GM18508 (cell line): ENCODE results near the gene CSH2.
"Not testable (repeated sequence)": the region's sequence is repeated elsewhere in the genome, so short reads cannot be mapped to it uniquely, and the experiment has no call there.

ENCODE experiments used
- ATAC-seq: cut with Tn5 transposase; IDR thresholded peaks from one replicate; pipeline ENCODE4 v1.9.1; 2021; ENCODE audit warnings: moderate number of reproducible peaks; ENCODE audit not compliant: insufficient read depth, unreplicated experiment

Gene CSH2

GRCh38 chr17:63898899-63899798 lies 25.7 kb upstream of the CSH2 start:
- ATAC-seq, result not testable (repeated sequence)

- ATAC-seq, result not testable (repeated sequence)
These were observed 23.3 kb upstream of the CSH2 start, which contains the start of gene CSH1 for GRCh38 chr17:63896524-63897354. CSH1 (minus strand) TSS chr17:63896574; CDS start chr17:63896511, 63 bp downstream.

GRCh38 chr17:63894821-63895220 lies 21.3 kb upstream of the CSH2 start:
- not testable (repeated sequence) for ATAC-seq

GRCh38 chr17:63894021-63894420 lies 20.5 kb upstream of the CSH2 start:
- ATAC-seq, result not testable (repeated sequence)

GRCh38 chr17:63892316-63893037 lies 19.0 kb upstream of the CSH2 start:
- ATAC-seq, result not testable (repeated sequence)

GRCh38 chr17:63889026-63889848 lies 15.8 kb upstream of the CSH2 start:
- ATAC-seq, result not testable (repeated sequence)

GRCh38 chr17:63885119-63885518 lies 11.6 kb upstream of the CSH2 start:
- ATAC-seq, result not testable (repeated sequence)

- not testable (repeated sequence) for ATAC-seq
These were observed 9.2 kb upstream of the CSH2 start for GRCh38 chr17:63882626-63883126.

GRCh38 chr17:63881935-63882601 lies 8.6 kb upstream of the CSH2 start, which contains the start of gene GH2:
GH2 (minus strand) TSS chr17:63881944; CDS start chr17:63881801, 143 bp downstream.
- ATAC-seq, result no peak

GRCh38 chr17:63881337-63881736 lies 7.9 kb upstream of the CSH2 start:
- ATAC-seq, result not testable (repeated sequence)

- no peak for ATAC-seq
These were observed 7.2 kb upstream of the CSH2 start for GRCh38 chr17:63880706-63881105.

GRCh38 chr17:63878413-63878812 lies 4.9 kb upstream of the CSH2 start:
- not testable (repeated sequence) for ATAC-seq

GRCh38 chr17:63874693-63875092 lies 1.2 kb upstream of the CSH2 start:
- not testable (repeated sequence) for ATAC-seq

- ATAC-seq, result not testable (repeated sequence)
These were observed 667 bp upstream of the CSH2 start for GRCh38 chr17:63874061-63874626.

- not testable (repeated sequence) for ATAC-seq
These were observed 1.7 kb downstream of the CSH2 start for GRCh38 chr17:63871646-63872365.

GRCh38 chr17:63870292-63870665 lies 3.2 kb downstream of the CSH2 start:
- ATAC-seq, result not testable (repeated sequence)

GRCh38 chr17:63869491-63870291 lies 3.8 kb downstream of the CSH2 start:
- not testable (repeated sequence) for ATAC-seq
